GM19467 (cell line): ENCODE results near the gene FLNC.

Experiments used
- ATAC-seq: cut with Tn5 transposase; IDR thresholded peaks from one replicate; pipeline ENCODE4 v1.9.1; 2021; ENCODE audit warnings: mild to moderate bottlenecking, moderate library complexity; ENCODE audit not compliant: unreplicated experiment

The FLNC gene

GRCh38 chr7:128876586-128876977 lies 46.4 kb downstream of the FLNC start:
- ATAC-seq = no peak

GRCh38 chr7:128876978-128877755 lies 47.0 kb downstream of the FLNC start:
- ATAC-seq = no peak

GRCh38 chr7:128877756-128878120 lies 47.5 kb downstream of the FLNC start:
- no peak for ATAC-seq

- ATAC-seq = no peak
Observed at GRCh38 chr7:128878226-128879105, 48.3 kb downstream of the FLNC start.

- no peak for ATAC-seq
Observed at GRCh38 chr7:128879461-128879938, 49.3 kb downstream of the FLNC start.

GRCh38 chr7:128879939-128880746 lies 49.9 kb downstream of the FLNC start:
- no peak for ATAC-seq

- no peak for ATAC-seq
Observed at GRCh38 chr7:128880791-128881457, 50.7 kb downstream of the FLNC start.

- no peak for ATAC-seq
Observed at GRCh38 chr7:128881458-128882125, 51.4 kb downstream of the FLNC start.

GRCh38 chr7:128882134-128882533 lies 51.9 kb downstream of the FLNC start:
- ATAC-seq = no peak

- ATAC-seq = no peak
Observed at GRCh38 chr7:128883622-128884448, 53.6 kb downstream of the FLNC start.

GRCh38 chr7:128884561-128885369 lies 54.6 kb downstream of the FLNC start:
- no peak for ATAC-seq

- no peak for ATAC-seq
Observed at GRCh38 chr7:128885370-128886187, 55.4 kb downstream of the FLNC start.

- ATAC-seq = no peak
Observed at GRCh38 chr7:128886391-128887168, 56.4 kb downstream of the FLNC start.

GRCh38 chr7:128887169-128888038 lies 57.2 kb downstream of the FLNC start:
- no peak for ATAC-seq

GRCh38 chr7:128888039-128888755 lies 58.0 kb downstream of the FLNC start:
- ATAC-seq = no peak
